ENCODE results near the gene HSPBP1.
A peak's percentile ranks its signal among the peaks of the same experiment; 100 is the strongest.

HSPBP1 gene

GRCh38 chr19:55259540-55260210 lies 20.2 kb downstream of the HSPBP1 start (continued):
- TF ChIP-seq ZNF513 (tag by site-specific recombination; IDR thresholded peaks at IDR 0.05) (0 out of 2 replicates have a peak, but pooled peaks have one; percentile 10), ZBTB11 (tag by site-specific recombination; conservative IDR thresholded peaks at IDR 0.05; ENCODE audit: low read depth) (peak; percentile 45), ZNF596 (tag by site-specific recombination; IDR thresholded peaks at IDR 0.05) (no peak), EGR2 (tag by site-specific recombination; IDR thresholded peaks at IDR 0.05; ENCODE audit: low read depth) (peak; percentile 12; the same call in 1 of the 2 replicates), ZFP69B (tag by site-specific recombination; IDR thresholded peaks at IDR 0.05) (0 out of 2 replicates have a peak, but pooled peaks have one; percentile 6)

- peaks cover 0 to 29% of the 10 kb centered on the region in 2 experiments; a peak in 1 of 3 replicates for H3K36me3 ChIP-seq (ENCODE audit: control insufficient read depth in 2 of 2, insufficient read depth in 1 of 2, low read length in 2 of 2)
- H3K9me3 ChIP-seq (ENCODE audit: control insufficient read depth, insufficient read depth, low read depth, low read length) = no peaks in the 10 kb centered on the region
- peak within 1 kb of the TSS; percentile 94 for H3K27ac ChIP-seq (ENCODE audit: extremely low read depth, low read depth, low read length)
- CTCF ChIA-PET = interaction anchor here (0.6 to 1.7 kb wide), 8 partner anchors 8 to 373 kb away, joined by 3 to 10 read pairs (median 4); partner anchors contain the start of gene DNAAF3
- peak within 1 kb of the TSS; percentile 96 for H3K4me3 ChIP-seq (ENCODE audit: low read depth, low read length)
- POLR2A ChIA-PET = interaction anchor here (0.7 to 4.0 kb wide), 46 partner anchors 9 to 389 kb away, joined by 3 to 79 read pairs (median 5); partner anchors contain the start of genes BRSK1, CCDC106, DNAAF3 and FIZ1
- H3K4me1 ChIP-seq (ENCODE audit: control insufficient read depth, insufficient read depth, low read length) = peaks cover 28% of the 10 kb centered on the region
- TF ChIP-seq ZNF311 (tag by site-specific recombination; IDR thresholded peaks at IDR 0.05; ENCODE audit: borderline replicate concordance) (no peak), ZNF26 (tag by site-specific recombination; IDR thresholded peaks at IDR 0.05) (no peak), ZNF830 (tag by site-specific recombination; IDR thresholded peaks at IDR 0.05; ENCODE audit: low read depth) (no peak), ZBTB17 (tag by site-specific recombination; IDR thresholded peaks at IDR 0.05) (peak; percentile 97), ZNF354C (tag by site-specific recombination; IDR thresholded peaks at IDR 0.05; ENCODE audit: borderline replicate concordance, low read depth) (no peak), ZSCAN30 (tag by site-specific recombination; IDR thresholded peaks at IDR 0.05) (peak; percentile 97), ZNF670 (tag by site-specific recombination; IDR thresholded peaks at IDR 0.05; ENCODE audit: low read depth) (no peak), ZNF18 (tag by site-specific recombination; IDR thresholded peaks at IDR 0.05) (no peak), ZNF837 (tag by site-specific recombination; IDR thresholded peaks at IDR 0.05) (no peak), ZBTB48 (tag by site-specific recombination; IDR thresholded peaks at IDR 0.05) (no peak), ZSCAN4 (tag by site-specific recombination; IDR thresholded peaks at IDR 0.05) (no peak; the same call in 1 of the 2 replicates), SP7 (tag by site-specific recombination; IDR thresholded peaks at IDR 0.05) (peak; percentile 95), ZNF169 (tag by site-specific recombination; IDR thresholded peaks at IDR 0.05) (no peak), ZSCAN16 (tag by site-specific recombination; IDR thresholded peaks at IDR 0.05) (peak; percentile 16; the same call in 1 of the 2 replicates), GLIS2 (tag by site-specific recombination; IDR thresholded peaks at IDR 0.05) (peak; percentile 96), SCRT2 (tag by site-specific recombination; IDR thresholded peaks at IDR 0.05) (peak; percentile 64), ZNF292 (tag by site-specific recombination; IDR thresholded peaks at IDR 0.05; ENCODE audit: borderline replicate concordance, low read depth) (no peak), KLF9 (tag by site-specific recombination; IDR thresholded peaks at IDR 0.05; ENCODE audit: low read depth) (peak; percentile 94), ZNF223 (tag by site-specific recombination; IDR thresholded peaks at IDR 0.05) (no peak), BCL11B (tag by site-specific recombination; IDR thresholded peaks at IDR 0.05; ENCODE audit: low read depth) (peak; percentile 50; the same call in 1 of the 2 replicates), MYNN (tag by site-specific recombination; IDR thresholded peaks at IDR 0.05; ENCODE audit: borderline replicate concordance) (no peak)
These were observed 20.9 kb downstream of the HSPBP1 start, which contains the start of gene PPP6R1 for GRCh38 chr19:55258828-55259539. TSS of gene PPP6R1 (minus strand) at chr19:55259017. CDS start at chr19:55247103, 11,914 bp downstream.

Data from HEK293 (cell line).